Measurements from ENCODE around the gene SMAD2. TPM values are rescaled to one million over a fixed set of nuclear protein-coding genes. Genes with fewer than 3 reads are reported as not detected.

Gene SMAD2
- polyA plus RNA-seq, 1 experiment = 52.2 TPM

DNA sequence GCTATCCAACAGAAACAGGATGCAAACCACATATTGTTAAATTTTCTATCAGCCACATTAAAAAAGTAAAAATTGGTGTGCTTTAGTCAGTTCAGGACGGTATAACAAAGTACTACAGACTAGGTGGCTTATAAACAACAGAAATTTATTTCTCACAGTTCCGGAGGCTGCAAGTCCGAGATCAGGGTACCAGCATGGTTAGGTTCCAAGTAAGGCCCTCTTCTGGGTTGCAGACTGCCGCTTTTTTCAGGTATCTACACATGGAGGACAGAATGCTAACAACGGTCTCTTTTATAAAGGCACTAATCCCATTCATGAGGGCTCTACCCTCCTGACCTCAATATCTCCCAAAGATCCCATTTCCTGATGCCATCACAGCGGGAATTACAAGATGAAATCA is 10.5 kb downstream of the SMAD2 start:
- Histone ChIP-seq H3K27me3 (ENCODE audit: control insufficient read depth, insufficient read depth, low read length) (no peaks in the 10 kb centered on the region), H3K36me3 (ENCODE audit: control insufficient read depth, insufficient read depth, low read length) (no peaks in the 10 kb centered on the region), H3K4me3 (ENCODE audit: low read depth, low read length) (no peak overlapping the region)
- ChIA-PET CTCF (no interaction called here), POLR2A (no interaction called here)
- no peak for DNase-seq (ENCODE audit: low read depth)
- TF ChIP-seq, protein P1, sequence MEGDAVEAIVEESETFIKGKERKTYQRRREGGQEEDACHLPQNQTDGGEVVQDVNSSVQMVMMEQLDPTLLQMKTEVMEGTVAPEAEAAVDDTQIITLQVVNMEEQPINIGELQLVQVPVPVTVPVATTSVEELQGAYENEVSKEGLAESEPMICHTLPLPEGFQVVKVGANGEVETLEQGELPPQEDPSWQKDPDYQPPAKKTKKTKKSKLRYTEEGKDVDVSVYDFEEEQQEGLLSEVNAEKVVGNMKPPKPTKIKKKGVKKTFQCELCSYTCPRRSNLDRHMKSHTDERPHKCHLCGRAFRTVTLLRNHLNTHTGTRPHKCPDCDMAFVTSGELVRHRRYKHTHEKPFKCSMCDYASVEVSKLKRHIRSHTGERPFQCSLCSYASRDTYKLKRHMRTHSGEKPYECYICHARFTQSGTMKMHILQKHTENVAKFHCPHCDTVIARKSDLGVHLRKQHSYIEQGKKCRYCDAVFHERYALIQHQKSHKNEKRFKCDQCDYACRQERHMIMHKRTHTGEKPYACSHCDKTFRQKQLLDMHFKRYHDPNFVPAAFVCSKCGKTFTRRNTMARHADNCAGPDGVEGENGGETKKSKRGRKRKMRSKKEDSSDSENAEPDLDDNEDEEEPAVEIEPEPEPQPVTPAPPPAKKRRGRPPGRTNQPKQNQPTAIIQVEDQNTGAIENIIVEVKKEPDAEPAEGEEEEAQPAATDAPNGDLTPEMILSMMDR (IDR thresholded peaks at IDR 0.05; ENCODE audit: insufficient read depth, low read depth, low read length) = no peak

DNA sequence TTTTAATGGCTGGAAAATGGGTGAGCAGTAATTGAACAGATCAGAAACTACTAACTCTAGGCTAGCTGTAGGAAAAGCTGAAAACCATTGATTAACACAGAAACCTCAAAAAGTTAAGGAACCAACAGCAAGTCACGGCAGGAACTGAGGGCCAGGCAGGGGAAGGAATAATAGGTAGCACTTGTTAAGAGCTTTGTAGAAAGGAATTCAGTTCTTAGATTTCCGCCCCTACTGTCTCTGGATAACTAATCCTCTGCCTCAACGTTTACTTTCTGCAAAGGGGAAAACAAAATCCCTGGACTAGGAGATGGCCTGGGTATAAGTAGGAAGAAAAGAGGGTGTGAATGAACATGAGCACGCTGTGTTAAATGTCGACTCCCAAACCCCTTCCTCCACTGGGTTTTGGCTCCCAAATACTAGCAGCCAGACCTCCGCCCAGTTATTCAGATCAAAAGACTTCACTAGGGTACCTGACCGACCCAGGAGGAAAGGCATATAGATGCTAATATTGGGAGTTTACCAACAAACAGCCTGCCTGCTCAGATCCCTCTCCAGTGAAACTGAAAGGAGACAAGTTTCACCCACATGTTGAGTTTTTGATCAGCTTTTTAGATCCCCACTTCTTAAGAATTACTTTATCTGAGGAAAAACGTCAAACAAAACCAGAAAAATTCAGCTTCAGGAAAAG is 12.4 kb downstream of the SMAD2 start:
- no peak for DNase-seq (ENCODE audit: low read depth)

DNA sequence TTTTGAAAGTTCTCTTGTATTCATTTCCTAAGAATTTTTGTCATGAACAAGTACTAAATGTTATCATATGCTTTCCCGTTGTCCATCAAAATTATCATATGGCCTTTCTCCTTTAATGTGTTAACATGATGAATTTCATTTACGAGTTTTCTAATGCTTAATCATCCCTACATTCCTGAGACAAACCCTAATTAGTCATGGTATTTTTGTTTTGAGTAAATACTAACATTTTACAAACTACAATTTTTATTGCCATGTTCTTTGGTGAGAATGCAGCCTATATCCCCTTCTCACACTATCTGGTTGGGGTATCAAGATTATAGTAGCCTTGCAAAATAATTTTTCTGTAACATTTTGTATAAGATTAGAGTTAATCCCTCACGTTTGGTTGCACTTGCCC is 14.5 kb downstream of the SMAD2 start:
- POLR2A ChIA-PET = no interaction called here
- no peak for DNase-seq (ENCODE audit: low read depth)
- TF ChIP-seq, protein P1 (IDR thresholded peaks at IDR 0.05; ENCODE audit: insufficient read depth, low read depth, low read length) = no peak
- CTCF ChIA-PET = no interaction called here
- H3K4me3 ChIP-seq (ENCODE audit: low read depth, low read length) = no peak overlapping the region
- H3K36me3 ChIP-seq (ENCODE audit: control insufficient read depth, insufficient read depth, low read length) = no peaks in the 10 kb centered on the region
- H3K27me3 ChIP-seq (ENCODE audit: control insufficient read depth, insufficient read depth, low read length) = no peaks in the 10 kb centered on the region

More for the DNA sequence above, 12.4 kb downstream of the SMAD2 start:
- ChIA-PET POLR2A (interaction anchor here (0.5 kb wide), 1 partner anchor 13 kb away, joined by 11 read pairs; no protein-coding TSS in a partner anchor), CTCF (interaction anchor here (0.7 to 1.4 kb wide), 2 partner anchors 9 to 13 kb away, joined by 3 to 4 read pairs; no protein-coding TSS in a partner anchor)
- Histone ChIP-seq H3K36me3 (ENCODE audit: control insufficient read depth, insufficient read depth, low read length) (no peaks in the 10 kb centered on the region), H3K4me3 (ENCODE audit: low read depth, low read length) (no peak overlapping the region), H3K27me3 (ENCODE audit: control insufficient read depth, insufficient read depth, low read length) (no peaks in the 10 kb centered on the region)
- TF ChIP-seq, protein P1 (IDR thresholded peaks at IDR 0.05; ENCODE audit: insufficient read depth, low read depth, low read length) = no peak

DNA sequence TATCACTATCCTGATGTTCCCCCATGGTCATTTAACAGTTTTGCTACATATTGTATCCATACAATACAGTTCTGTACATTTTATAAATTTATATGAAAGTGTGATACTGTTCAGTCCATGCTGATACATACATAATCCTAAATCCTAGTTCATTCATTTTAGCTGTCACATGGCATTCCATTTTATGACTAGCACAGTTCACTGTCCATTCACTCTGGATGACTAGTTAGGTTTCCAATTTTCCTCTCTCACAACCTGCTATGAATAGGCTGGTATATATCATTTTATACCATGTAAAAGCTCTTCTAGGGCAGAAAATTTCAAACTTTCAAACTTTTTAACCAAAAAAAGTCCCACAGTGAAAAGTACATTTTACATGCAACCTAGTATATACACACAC is 15.2 kb downstream of the SMAD2 start:
- Histone ChIP-seq H3K4me3 (ENCODE audit: low read depth, low read length) (no peak overlapping the region), H3K36me3 (ENCODE audit: control insufficient read depth, insufficient read depth, low read length) (no peaks in the 10 kb centered on the region), H3K27me3 (ENCODE audit: control insufficient read depth, insufficient read depth, low read length) (no peaks in the 10 kb centered on the region)
- TF ChIP-seq, protein P1 (IDR thresholded peaks at IDR 0.05; ENCODE audit: insufficient read depth, low read depth, low read length) = no peak
- no peak for DNase-seq (ENCODE audit: low read depth)
- ChIA-PET POLR2A (no interaction called here), CTCF (no interaction called here)

DNA sequence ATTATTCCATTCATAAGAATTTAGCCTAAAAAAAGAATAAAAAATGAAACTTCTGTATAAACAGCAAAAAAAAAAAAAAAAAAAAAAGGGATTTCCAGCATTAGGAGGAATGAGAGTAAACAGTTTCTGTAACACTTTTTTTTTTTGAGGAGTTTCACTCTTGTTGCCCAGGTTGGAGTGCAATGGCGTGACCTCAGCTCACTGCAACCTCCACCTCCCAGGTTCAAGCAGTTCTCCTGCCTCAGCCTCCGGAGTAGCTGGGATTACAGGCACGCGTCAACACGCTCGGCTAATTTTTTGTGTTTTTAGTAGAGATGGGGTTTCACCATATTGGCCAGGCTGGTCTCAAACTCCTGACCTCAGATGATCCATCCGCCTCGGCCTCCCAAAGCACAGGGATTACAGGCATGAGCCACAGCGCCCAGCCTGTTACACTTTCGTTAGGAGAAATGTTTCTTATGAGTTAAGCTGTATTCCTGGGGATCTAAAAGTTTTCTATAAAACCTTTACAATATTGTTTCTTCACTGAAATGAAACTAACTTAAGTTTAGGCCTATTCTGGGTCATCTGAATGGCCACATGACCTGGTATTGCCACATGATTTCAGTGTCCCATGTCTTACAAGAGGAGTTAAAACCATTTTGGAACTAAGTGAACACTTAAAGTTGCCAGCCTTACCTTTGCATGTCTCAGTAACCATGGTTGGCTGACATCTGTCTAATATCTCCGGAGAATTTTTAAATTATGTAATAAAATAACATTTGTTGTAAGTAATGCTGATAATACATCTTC is 17.5 kb downstream of the SMAD2 start:
- TF ChIP-seq, protein P1 (IDR thresholded peaks at IDR 0.05; ENCODE audit: insufficient read depth, low read depth, low read length) = no peak
- Histone ChIP-seq H3K27me3 (ENCODE audit: control insufficient read depth, insufficient read depth, low read length) (no peaks in the 10 kb centered on the region), H3K36me3 (ENCODE audit: control insufficient read depth, insufficient read depth, low read length) (no peaks in the 10 kb centered on the region), H3K4me3 (ENCODE audit: low read depth, low read length) (no peak overlapping the region)
- DNase-seq (ENCODE audit: low read depth) = no peak
- POLR2A ChIA-PET = no interaction called here
- CTCF ChIA-PET = no interaction called here
